Epithelial cell of esophagus (primary cell): ENCODE measurements around the gene BMPR2.
A peak's percentile ranks its signal among the peaks of the same experiment; 100 is the strongest.
"Not testable (repeated sequence)": the region's sequence is repeated elsewhere in the genome, so short reads cannot be mapped to it uniquely, and the experiment has no call there.

Experiments
- DNase-seq: peaks from one replicate; pipeline ENCODE4 v3.0.0; 2010; ENCODE audit warnings: low read depth
- H3K4me3 ChIP-seq: 2 replicates; pipeline ENCODE4 v1.5.1; 2011; ENCODE audit warnings: mild to moderate bottlenecking, low read length, control low read depth
- CTCF ChIP-seq: IDR thresholded peaks from 2 replicates; pipeline ENCODE4 v1.5.1; 2011; ENCODE audit warnings: low read depth, mild to moderate bottlenecking, low read length, control low read depth, inconsistent platforms; ENCODE audit not compliant: insufficient read depth; ENCODE audit errors: missing control alignments

The BMPR2 gene

GRCh38 chr2:202510911-202511310, 134.8 kb downstream of the BMPR2 start:
- no peak for TF ChIP-seq CTCF
- DNase-seq: peak; percentile 78
- no peak overlapping the region for H3K4me3 ChIP-seq

GRCh38 chr2:202512176-202512575, 136.0 kb downstream of the BMPR2 start:
- TF ChIP-seq CTCF: no peak
- no peak for DNase-seq

GRCh38 chr2:202514732-202515131, 138.6 kb downstream of the BMPR2 start:
- no peak for DNase-seq
- TF ChIP-seq CTCF: no peak
- no peak overlapping the region for H3K4me3 ChIP-seq

More at GRCh38 chr2:202512176-202512575, 136.0 kb downstream of the BMPR2 start:
- H3K4me3 ChIP-seq: no peak overlapping the region

- H3K4me3 ChIP-seq: no peak overlapping the region
- no peak for DNase-seq
- no peak for TF ChIP-seq CTCF
Observed at GRCh38 chr2:202519453-202519852, 143.3 kb downstream of the BMPR2 start.

- H3K4me3 ChIP-seq: no peak overlapping the region
- no peak for DNase-seq
- no peak for TF ChIP-seq CTCF
Observed at GRCh38 chr2:202521470-202521869, 145.3 kb downstream of the BMPR2 start.

- TF ChIP-seq CTCF: no peak
- no peak overlapping the region for H3K4me3 ChIP-seq
- DNase-seq: peak; percentile 11
Observed at GRCh38 chr2:202529389-202529788, 153.3 kb downstream of the BMPR2 start.

- H3K4me3 ChIP-seq: no peak overlapping the region
- TF ChIP-seq CTCF: no peak
- no peak for DNase-seq
Observed at GRCh38 chr2:202530038-202530437, 153.9 kb downstream of the BMPR2 start.

- not testable (repeated sequence) for H3K4me3 ChIP-seq, DNase-seq
Observed at GRCh38 chr2:202535290-202535689, 159.2 kb downstream of the BMPR2 start.
